ENCODE data around the gene SEL1L3. TPM values are rescaled to one million over a fixed set of nuclear protein-coding genes. Genes with fewer than 3 reads are reported as not detected.

Gene SEL1L3
- polyA plus RNA-seq, 1 of the 3 experiments (the other 2 are of a cell fraction) = 2.2 TPM

GRCh38 chr4:25835384-25835783, 27.4 kb downstream of the SEL1L3 start (continued):
- no peak for TF ChIP-seq MAX (IDR thresholded peaks at IDR 0.05; ENCODE audit: low read depth)

- Histone ChIP-seq H3K79me2 (ENCODE audit: insufficient read depth) (no peaks in the 10 kb centered on the region), H3K4me2 (no peak overlapping the region), H3K9ac (no peak overlapping the region), H3K27me3 (ENCODE audit: insufficient read depth) (no peaks in the 10 kb centered on the region), H3K36me3 (replicated peaks in 1 of 2; ENCODE audit: control insufficient read depth in 1 of 2, insufficient read depth in 2 of 2, low read length in 1 of 2) (no peaks in the 10 kb centered on the region), H3K4me1 (ENCODE audit: control insufficient read depth in 1 of 2, insufficient read depth in 2 of 2, low read depth in 1 of 2, low read length in 1 of 2) (no peaks in the 10 kb centered on the region), H3K27ac (ENCODE audit: low read depth in 2 of 2, low read length in 1 of 2) (no peak overlapping the region), H2AFZ (ENCODE audit: low read depth) (no peak overlapping the region), H3K4me3 (ENCODE audit: low read depth in 2 of 2, low read length in 1 of 2) (no peak overlapping the region), H4K20me1 (ENCODE audit: insufficient read depth) (no peaks in the 10 kb centered on the region), H3K9me2 (no peaks in the 10 kb centered on the region), H3F3A (replicated peaks; ENCODE audit: insufficient read depth) (no peaks in the 10 kb centered on the region), H3K9me3 (no peaks in the 10 kb centered on the region)
- no peak for TF ChIP-seq EP300 (IDR thresholded peaks at IDR 0.05; ENCODE audit: borderline replicate concordance in 1 of 2, low read depth in 1 of 2, low read length in 1 of 2)
- no peak for TF ChIP-seq TEAD4 (IDR thresholded peaks at IDR 0.05; ENCODE audit: borderline replicate concordance, insufficient read depth)
- no peak for TF ChIP-seq MXI1 (IDR thresholded peaks at IDR 0.05; ENCODE audit: low read depth, low read length)
- TF ChIP-seq, protein P1, sequence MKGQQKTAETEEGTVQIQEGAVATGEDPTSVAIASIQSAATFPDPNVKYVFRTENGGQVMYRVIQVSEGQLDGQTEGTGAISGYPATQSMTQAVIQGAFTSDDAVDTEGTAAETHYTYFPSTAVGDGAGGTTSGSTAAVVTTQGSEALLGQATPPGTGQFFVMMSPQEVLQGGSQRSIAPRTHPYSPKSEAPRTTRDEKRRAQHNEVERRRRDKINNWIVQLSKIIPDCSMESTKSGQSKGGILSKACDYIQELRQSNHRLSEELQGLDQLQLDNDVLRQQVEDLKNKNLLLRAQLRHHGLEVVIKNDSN (IDR thresholded peaks at IDR 0.05; ENCODE audit: borderline replicate concordance, low read depth) = no peak
- TF ChIP-seq SMC3 (IDR thresholded peaks at IDR 0.05; ENCODE audit: low read depth, low read length) = no peak
- TF ChIP-seq MAX (IDR thresholded peaks at IDR 0.05; ENCODE audit: low read depth) = no peak
- TF ChIP-seq RXRA (IDR thresholded peaks at IDR 0.05; ENCODE audit: borderline replicate concordance, low read depth) = no peak
- TF ChIP-seq TAF1 (IDR thresholded peaks at IDR 0.05; ENCODE audit: borderline replicate concordance, low read depth, low read length) = no peak
- TF ChIP-seq NFIC (IDR thresholded peaks at IDR 0.05; ENCODE audit: borderline replicate concordance) = no peak
- no peak for TF ChIP-seq FOXJ3 (CRISPR knock-in tag; IDR thresholded peaks at IDR 0.05)
- 67% methylated on average over 5 of the region's 5 CpGs for WGBS (ENCODE audit: low lambda C conversion rate)
- CTCF ChIA-PET = no interaction called here
- POLR2A ChIA-PET = no interaction called here
- no peak for DNase-seq
Measured at GRCh38 chr4:25834411-25835107, 28.2 kb downstream of the SEL1L3 start.

GRCh38 chr4:25830548-25830947, 32.2 kb downstream of the SEL1L3 start:
- CTCF ChIA-PET = no interaction called here
- Histone ChIP-seq H3K9me3 (no peaks in the 10 kb centered on the region), H3K27ac (ENCODE audit: low read depth in 2 of 2, low read length in 1 of 2) (no peak overlapping the region), H3K36me3 (replicated peaks in 1 of 2; ENCODE audit: control insufficient read depth in 1 of 2, insufficient read depth in 2 of 2, low read length in 1 of 2) (no peaks in the 10 kb centered on the region), H3K4me3 (ENCODE audit: low read depth in 2 of 2, low read length in 1 of 2) (no peak overlapping the region), H4K20me1 (ENCODE audit: insufficient read depth) (no peaks in the 10 kb centered on the region), H3K79me2 (ENCODE audit: insufficient read depth) (no peaks in the 10 kb centered on the region), H3K4me1 (ENCODE audit: control insufficient read depth in 1 of 2, insufficient read depth in 2 of 2, low read depth in 1 of 2, low read length in 1 of 2) (no peaks in the 10 kb centered on the region), H3K27me3 (ENCODE audit: insufficient read depth) (no peaks in the 10 kb centered on the region), H3K9ac (no peak overlapping the region), H3F3A (replicated peaks; ENCODE audit: insufficient read depth) (no peaks in the 10 kb centered on the region), H2AFZ (ENCODE audit: low read depth) (no peak overlapping the region), H3K9me2 (no peaks in the 10 kb centered on the region), H3K4me2 (no peak overlapping the region)
- WGBS (ENCODE audit: low lambda C conversion rate) = 63% methylated on average over 5 of the region's 5 CpGs
- POLR2A ChIA-PET = no interaction called here
- DNase-seq = no peak
- no peak for TF ChIP-seq MEF2A (IDR thresholded peaks at IDR 0.05; ENCODE audit: borderline replicate concordance, low read depth)
- no peak for TF ChIP-seq SMC3 (IDR thresholded peaks at IDR 0.05; ENCODE audit: low read depth, low read length)
- TF ChIP-seq EP300 (IDR thresholded peaks at IDR 0.05; ENCODE audit: borderline replicate concordance in 1 of 2, low read depth in 1 of 2, low read length in 1 of 2) = no peak
- TF ChIP-seq RAD21 (IDR thresholded peaks at IDR 0.05; ENCODE audit: low read length) = no peak
- TF ChIP-seq FOSL2 (IDR thresholded peaks at IDR 0.05; ENCODE audit: borderline replicate concordance, low read depth) = no peak
- TF ChIP-seq, protein P2, sequence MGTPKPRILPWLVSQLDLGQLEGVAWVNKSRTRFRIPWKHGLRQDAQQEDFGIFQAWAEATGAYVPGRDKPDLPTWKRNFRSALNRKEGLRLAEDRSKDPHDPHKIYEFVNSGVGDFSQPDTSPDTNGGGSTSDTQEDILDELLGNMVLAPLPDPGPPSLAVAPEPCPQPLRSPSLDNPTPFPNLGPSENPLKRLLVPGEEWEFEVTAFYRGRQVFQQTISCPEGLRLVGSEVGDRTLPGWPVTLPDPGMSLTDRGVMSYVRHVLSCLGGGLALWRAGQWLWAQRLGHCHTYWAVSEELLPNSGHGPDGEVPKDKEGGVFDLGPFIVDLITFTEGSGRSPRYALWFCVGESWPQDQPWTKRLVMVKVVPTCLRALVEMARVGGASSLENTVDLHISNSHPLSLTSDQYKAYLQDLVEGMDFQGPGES (IDR thresholded peaks at IDR 0.05; ENCODE audit: low read depth, low read length) = no peak
- no peak for TF ChIP-seq EZH2phosphoT487 (IDR thresholded peaks at IDR 0.05; ENCODE audit: borderline replicate concordance, low read depth)
- no peak for TF ChIP-seq NRF1 (IDR thresholded peaks at IDR 0.05; ENCODE audit: low read depth, low read length)
- TF ChIP-seq RXRA (IDR thresholded peaks at IDR 0.05; ENCODE audit: borderline replicate concordance, low read depth) = no peak
- TF ChIP-seq CHD2 (IDR thresholded peaks at IDR 0.05; ENCODE audit: low read length, partially characterized antibody) = no peak
- TF ChIP-seq RFX5 (IDR thresholded peaks at IDR 0.05; ENCODE audit: low read length) = no peak
- no peak for TF ChIP-seq GABPA (IDR thresholded peaks at IDR 0.05; ENCODE audit: low read depth)
